Mucosa of descending colon (tissue), 3 donors: ENCODE measurements around the gene ASCL2. TPM values are rescaled to one million over a fixed set of nuclear protein-coding genes. Genes with fewer than 3 reads are reported as not detected.

Source experiments
- ATAC-seq: fragments of 200-7000 bp; cut with Tn5 transposase; one replicate; pipeline ENCODE4 v1.9.1; 2020; ENCODE audit warnings: mild to moderate bottlenecking, moderate library complexity
- DNase-seq, 3 donors: peaks; one replicate each; pipeline ENCODE4 v3.0.0-alpha.2; 2020
- H3K36me3 ChIP-seq: fragments of 200-600 bp; one replicate; pipeline ENCODE4 v1.8.0; 2021; ENCODE audit warnings: low read depth, mild to moderate bottlenecking
- H3K4me1 ChIP-seq: fragments of 200-600 bp; one replicate; pipeline ENCODE4 v1.8.0; 2021; ENCODE audit warnings: low read depth, mild to moderate bottlenecking
- H3K4me3 ChIP-seq: fragments of 200-600 bp; one replicate; pipeline ENCODE4 v1.8.0; 2021; ENCODE audit warnings: mild to moderate bottlenecking
- H3K9me3 ChIP-seq: fragments of 200-600 bp; one replicate; pipeline ENCODE4 v1.8.0; 2021; ENCODE audit warnings: mild to moderate bottlenecking
- intact Hi-C, 2 donors: fragments of 100-400 bp; cut with DNase I in 1 of 2; cut with micrococcal nuclease in 1 of 2; formaldehyde crosslinking; loops; one replicate each; pipeline versions ENCODE4 v1.11.0 to v1.11.1; 2022; cut with DNase I, micrococcal nuclease
- total RNA-seq, 3 donors: library from RNA; stranded (reverse); fragmentation: NEBNext Ultra II Directional in 2 of 3; extraction: Animal tissue kit (Norgen Biotek cat#: 25700) in 2 of 3; gene quantifications; one replicate each; pipeline versions ENCODE4 v1.2.1 to v1.2.4, GENCODE V29; 2021 to 2023
- TF ChIP-seq, protein P1 (sequence below): fragments of 200-600 bp; IDR thresholded peaks from one replicate; pipeline ENCODE4 v1.8.0; 2022; ENCODE audit warnings: antibody characterized with exemption, mild to moderate bottlenecking
- donor health status: DM: no; HTN: no; CAD: no; lungs with moderate emphysema.
- donor health status: DM: no; HTN: no; CAD: no.
- donor health status: DM: no; HTN: yes; CAD: no.

The ASCL2 gene
- total RNA-seq, 3 donors from 2014 or later = 2.6 to 8.4 (median 8.1) TPM

- ATAC-seq (no peak), DNase-seq (no peak)
- intact Hi-C loops = no loop called here
- no peak overlapping the region for H3K4me3 ChIP-seq
- TF ChIP-seq, protein P1, sequence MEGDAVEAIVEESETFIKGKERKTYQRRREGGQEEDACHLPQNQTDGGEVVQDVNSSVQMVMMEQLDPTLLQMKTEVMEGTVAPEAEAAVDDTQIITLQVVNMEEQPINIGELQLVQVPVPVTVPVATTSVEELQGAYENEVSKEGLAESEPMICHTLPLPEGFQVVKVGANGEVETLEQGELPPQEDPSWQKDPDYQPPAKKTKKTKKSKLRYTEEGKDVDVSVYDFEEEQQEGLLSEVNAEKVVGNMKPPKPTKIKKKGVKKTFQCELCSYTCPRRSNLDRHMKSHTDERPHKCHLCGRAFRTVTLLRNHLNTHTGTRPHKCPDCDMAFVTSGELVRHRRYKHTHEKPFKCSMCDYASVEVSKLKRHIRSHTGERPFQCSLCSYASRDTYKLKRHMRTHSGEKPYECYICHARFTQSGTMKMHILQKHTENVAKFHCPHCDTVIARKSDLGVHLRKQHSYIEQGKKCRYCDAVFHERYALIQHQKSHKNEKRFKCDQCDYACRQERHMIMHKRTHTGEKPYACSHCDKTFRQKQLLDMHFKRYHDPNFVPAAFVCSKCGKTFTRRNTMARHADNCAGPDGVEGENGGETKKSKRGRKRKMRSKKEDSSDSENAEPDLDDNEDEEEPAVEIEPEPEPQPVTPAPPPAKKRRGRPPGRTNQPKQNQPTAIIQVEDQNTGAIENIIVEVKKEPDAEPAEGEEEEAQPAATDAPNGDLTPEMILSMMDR = no peak
- no peaks in the 10 kb centered on the region for H3K36me3 ChIP-seq
- H3K9me3 ChIP-seq = no peaks in the 10 kb centered on the region
- H3K4me1 ChIP-seq = no peaks in the 10 kb centered on the region
Measured at GRCh38 chr11:2259466-2259830, 10.9 kb downstream of the ASCL2 start.

DNA sequence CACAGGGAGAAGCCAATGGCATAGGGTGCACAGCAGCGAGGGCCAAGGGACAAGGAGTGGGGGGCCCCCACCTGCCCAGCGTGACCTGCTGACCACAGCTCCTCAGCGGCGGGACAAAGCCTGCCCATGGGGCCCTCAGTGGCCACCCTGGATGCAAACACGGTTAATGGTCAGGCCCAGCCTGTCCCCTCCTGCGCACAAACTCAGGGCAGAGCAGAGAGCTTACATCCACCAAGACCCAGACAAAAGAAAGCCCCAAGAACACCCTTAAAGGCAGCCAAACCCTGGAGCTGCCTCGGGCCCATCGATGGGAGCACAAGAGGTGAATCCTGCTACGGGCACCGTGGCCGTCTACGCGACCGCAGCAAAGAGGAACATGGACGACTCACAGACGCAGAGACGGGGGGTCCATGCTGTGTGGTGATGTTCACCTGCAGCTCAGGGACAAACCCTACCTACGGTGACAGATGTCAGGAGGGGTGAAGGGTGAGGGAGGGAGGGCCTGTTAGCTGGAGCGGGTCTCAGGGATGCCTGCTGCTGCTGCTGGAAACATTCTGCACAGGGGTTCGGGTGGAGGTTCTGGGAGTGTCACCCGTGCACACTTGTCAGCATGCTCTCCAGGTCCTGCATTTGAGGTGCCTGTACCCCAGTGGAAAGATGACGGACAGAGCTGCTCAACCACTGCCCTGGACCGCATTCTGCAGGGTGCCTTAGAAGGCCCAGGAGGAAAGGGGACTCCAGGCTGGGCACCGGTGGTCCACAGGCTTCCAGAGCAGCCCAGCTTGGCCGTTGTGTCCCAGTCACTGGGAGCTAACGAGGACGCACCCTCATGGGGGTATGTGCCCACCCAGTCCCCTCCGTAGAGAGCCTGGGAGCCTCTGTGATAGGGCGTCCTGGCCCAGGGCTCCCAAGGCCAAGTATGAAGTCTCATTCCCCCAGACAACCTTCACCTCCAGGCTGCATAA is 11.6 kb downstream of the ASCL2 start:
- intact Hi-C loops = no loop called here
- Histone ChIP-seq H3K36me3 (no peaks in the 10 kb centered on the region), H3K4me1 (no peaks in the 10 kb centered on the region), H3K9me3 (no peaks in the 10 kb centered on the region), H3K4me3 (no peak overlapping the region)
- DNase-seq (no peak), ATAC-seq (no peak)
- TF ChIP-seq, protein P1 = no peak

DNA sequence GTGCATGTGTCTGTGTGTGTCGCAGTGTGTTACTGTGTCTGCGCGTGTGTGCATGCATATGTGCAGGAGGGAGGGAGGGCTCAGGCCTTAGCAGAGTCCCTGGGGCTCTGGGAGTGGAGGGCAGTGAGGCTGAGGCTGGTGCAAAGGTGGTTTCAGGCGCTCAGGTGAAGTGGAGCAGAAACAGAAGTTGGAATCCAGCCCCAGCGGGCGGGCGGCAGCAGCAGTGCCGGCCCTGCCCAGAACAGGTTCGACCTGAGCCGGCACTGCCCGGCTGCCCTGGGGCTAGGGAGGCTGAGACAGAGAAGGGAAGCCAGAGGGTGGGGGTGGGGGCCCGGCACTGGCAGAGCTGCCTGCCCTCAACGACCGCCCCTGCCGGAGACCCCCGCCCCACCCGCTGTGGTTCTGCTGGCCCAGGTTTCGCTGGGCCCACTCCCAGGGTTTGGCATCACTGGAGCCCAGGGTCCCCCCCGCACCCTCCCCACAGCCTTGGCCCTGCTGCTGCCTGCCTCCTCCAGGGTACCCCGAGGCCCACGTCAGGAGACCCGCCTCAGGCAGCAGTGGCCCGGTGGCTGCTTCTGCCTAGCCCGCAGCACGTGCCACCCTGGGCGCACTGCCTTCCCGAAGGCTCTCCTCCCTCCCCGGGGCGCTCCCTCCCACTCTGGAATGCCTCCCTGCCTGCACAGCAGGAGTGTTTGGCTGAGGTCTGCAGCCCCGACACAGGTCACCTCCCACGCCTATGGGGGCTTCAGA is 13.3 kb downstream of the ASCL2 start:
- intact Hi-C loops = no loop called here
- TF ChIP-seq, protein P1 = no peak
- Histone ChIP-seq H3K4me1 (no peaks in the 10 kb centered on the region), H3K4me3 (no peak overlapping the region), H3K36me3 (no peaks in the 10 kb centered on the region), H3K9me3 (no peaks in the 10 kb centered on the region)
- DNase-seq = peak in 2 of 3 donors; percentile 27 to 57
- peak; percentile 58 for ATAC-seq

GRCh38 chr11:2256293-2256913 is 14.0 kb downstream of the ASCL2 start:
- intact Hi-C loops = no loop called here
- no peak for DNase-seq
- ATAC-seq = peak; percentile 29

GRCh38 chr11:2252018-2252417 is 18.4 kb downstream of the ASCL2 start:
- no peak overlapping the region for H3K4me3 ChIP-seq
- H3K36me3 ChIP-seq = no peaks in the 10 kb centered on the region
- ATAC-seq (no peak), DNase-seq (no peak)
- intact Hi-C loops = no loop called here
- TF ChIP-seq, protein P1 = no peak
- H3K4me1 ChIP-seq = no peaks in the 10 kb centered on the region
- no peaks in the 10 kb centered on the region for H3K9me3 ChIP-seq

More at GRCh38 chr11:2256293-2256913, 14.0 kb downstream of the ASCL2 start:
- H3K9me3 ChIP-seq = no peaks in the 10 kb centered on the region
- no peaks in the 10 kb centered on the region for H3K4me1 ChIP-seq
- TF ChIP-seq, protein P1 = no peak
- H3K36me3 ChIP-seq = no peaks in the 10 kb centered on the region
- no peak overlapping the region for H3K4me3 ChIP-seq
